Cardiac septum (tissue), 1 donor: ENCODE data around the gene ADAMTS6. TPM values are rescaled to one million over a fixed set of nuclear protein-coding genes. Genes with fewer than 3 reads are reported as not detected.
A peak's percentile ranks its signal among the peaks of the same experiment; 100 is the strongest.
"Not testable (repeated sequence)": the region's sequence is repeated elsewhere in the genome, so short reads cannot be mapped to it uniquely, and the experiment has no call there.

ENCODE experiments used
- DNase-seq: peaks from one replicate; pipeline ENCODE4 v3.0.0-alpha.2; 2020; ENCODE audit warnings: low spot score
- intact Hi-C: fragments of 100-400 bp; cut with DNase I; formaldehyde crosslinking; loops from one replicate; pipeline ENCODE4 v1.14.0; 2022
- long read RNA-seq: library from polyadenylated mRNA; unstranded; transcript quantifications from one replicate; pipeline ENCODE4 v2.0.0, GENCODE V29; 2021
- total RNA-seq: library from RNA; stranded (reverse); fragmentation: NEBNext Ultra II Directional; extraction: Animal tissue kit (Norgen Biotek cat#: 25700); gene quantifications from one replicate; pipeline ENCODE4 v1.2.1, GENCODE V29; 2021
- donor health status: DM: no; HTN: no; CAD: no.

Gene ADAMTS6
- 1.9 TPM for total RNA-seq
- long read RNA-seq, result 0 reads

- intact Hi-C loops, result loop anchor here (5.0 kb wide), 5 partner anchors 269 to 849 kb away; no protein-coding TSS in a partner anchor
Measured at GRCh38 chr5:65481635-65482295, at the start of gene ADAMTS6. Gene ADAMTS6 (minus strand): TSS chr5:65481920. CDS start chr5:65473673, 8,247 bp downstream.

DNA sequence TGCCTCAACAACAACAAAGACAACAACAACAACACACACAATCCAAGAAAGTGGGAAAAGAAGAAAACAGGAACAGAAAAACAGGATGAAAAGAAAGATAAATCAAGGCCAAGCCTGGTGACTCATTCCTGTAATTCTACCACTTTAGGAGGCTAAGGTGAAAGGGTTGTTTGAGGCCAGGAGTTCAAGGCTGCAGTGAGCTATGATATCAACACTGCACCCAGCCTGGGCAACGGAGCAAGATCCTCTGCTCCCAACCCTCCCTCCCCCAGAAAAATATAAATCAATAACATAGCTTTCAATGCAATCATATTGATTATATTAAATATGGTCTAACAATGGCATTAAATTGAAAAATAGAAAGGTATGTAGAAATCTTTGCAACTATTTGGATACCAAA is 49.2 kb upstream of the ADAMTS6 start:
- no peak for DNase-seq
- intact Hi-C loops, result no loop called here

More at GRCh38 chr5:65481635-65482295, at the start of gene ADAMTS6:
- peak; percentile 95 for DNase-seq

- intact Hi-C loops, result no loop called here
- no peak for DNase-seq
Measured at GRCh38 chr5:65525726-65526125, 44.0 kb upstream of the ADAMTS6 start.

DNA sequence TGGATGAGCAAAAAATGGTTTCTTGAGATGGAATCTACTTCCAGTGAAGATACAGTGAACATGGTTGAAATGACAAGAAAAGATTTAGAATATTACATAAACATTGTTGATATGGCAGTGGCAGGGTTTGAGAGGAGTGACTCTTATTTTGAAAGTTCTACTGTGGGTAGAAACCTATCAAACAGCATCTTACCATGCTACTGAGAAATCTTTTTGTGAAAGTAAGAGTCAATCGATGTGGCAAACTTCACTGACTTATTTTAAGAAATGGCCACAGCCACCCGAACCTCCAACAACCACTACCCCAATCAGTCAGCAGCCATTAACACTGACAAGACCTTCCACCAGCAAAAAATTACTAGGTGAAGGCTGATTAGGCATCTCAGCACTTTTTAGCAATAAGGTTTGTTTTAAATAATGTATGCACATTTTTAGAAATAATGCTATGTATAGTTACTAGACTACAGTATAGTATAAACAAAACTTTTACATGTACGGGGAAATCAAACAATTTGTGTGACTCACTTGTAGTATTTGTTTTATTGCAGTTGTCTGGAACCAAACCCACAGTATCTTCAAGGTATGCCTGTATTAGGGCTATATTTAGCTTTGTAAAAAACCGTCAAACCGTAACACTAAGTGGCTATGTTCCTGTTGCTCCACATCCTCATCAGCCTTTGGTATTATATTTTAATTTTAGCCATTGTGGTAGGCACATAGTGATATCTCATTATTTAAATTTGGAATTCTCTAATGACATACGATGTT is 30.6 kb upstream of the ADAMTS6 start:
- DNase-seq, result no peak
- intact Hi-C loops, result no loop called here

- DNase-seq, result no peak
- intact Hi-C loops, result no loop called here
Measured at GRCh38 chr5:65508978-65509377, 27.3 kb upstream of the ADAMTS6 start.

DNA sequence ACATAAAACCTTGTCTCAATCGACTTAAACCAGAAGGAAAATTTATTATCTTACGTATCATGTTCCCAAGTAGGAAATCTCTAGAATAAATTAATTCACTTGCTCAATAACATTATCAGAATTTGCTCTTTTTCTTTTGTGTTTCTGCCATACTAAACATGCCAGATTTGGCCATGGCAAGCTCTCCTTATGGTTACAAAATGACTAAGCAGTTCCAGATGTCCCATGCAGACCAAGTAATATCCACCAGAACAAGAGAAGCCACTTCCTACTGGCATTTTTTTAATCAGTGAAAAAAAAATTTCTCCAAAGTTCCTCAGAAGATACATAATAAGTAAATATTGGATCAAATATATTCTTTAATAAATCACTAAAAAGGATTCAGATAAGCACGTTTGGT is 25.2 kb upstream of the ADAMTS6 start:
- intact Hi-C loops, result no loop called here
- DNase-seq, result no peak

GRCh38 chr5:65489119-65489518 is 7.4 kb upstream of the ADAMTS6 start:
- intact Hi-C loops, result no loop called here
- DNase-seq, result no peak

- intact Hi-C loops, result not testable (repeated sequence)
Measured at GRCh38 chr5:65488038-65488687, 6.4 kb upstream of the ADAMTS6 start.

GRCh38 chr5:65486803-65487202 is 5.1 kb upstream of the ADAMTS6 start:
- DNase-seq, intact Hi-C loops: not testable (repeated sequence)

More at GRCh38 chr5:65488038-65488687, 6.4 kb upstream of the ADAMTS6 start:
- not testable (repeated sequence) for DNase-seq

DNA sequence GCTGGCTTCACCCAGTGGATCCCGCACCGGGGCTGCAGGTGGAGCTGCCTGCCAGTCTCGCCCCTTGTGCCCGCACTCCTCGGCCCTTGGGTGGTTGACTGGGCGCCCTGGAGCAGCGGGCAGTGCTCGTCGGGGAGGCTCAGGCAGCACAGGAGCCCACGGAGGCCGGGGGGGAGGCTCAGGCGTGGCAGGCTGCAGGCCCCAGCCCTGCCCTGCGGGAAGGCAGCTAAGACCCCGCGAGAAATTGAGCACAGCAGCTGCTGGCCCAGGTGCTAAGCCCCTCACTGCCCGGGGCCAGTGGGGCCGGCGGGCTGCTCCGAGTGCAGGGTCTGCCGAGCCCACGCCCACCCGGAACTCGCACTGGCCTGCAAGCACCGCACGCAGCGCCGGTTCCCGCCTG is 3.7 kb upstream of the ADAMTS6 start:
- DNase-seq, result no peak
- intact Hi-C loops, result no loop called here

DNA sequence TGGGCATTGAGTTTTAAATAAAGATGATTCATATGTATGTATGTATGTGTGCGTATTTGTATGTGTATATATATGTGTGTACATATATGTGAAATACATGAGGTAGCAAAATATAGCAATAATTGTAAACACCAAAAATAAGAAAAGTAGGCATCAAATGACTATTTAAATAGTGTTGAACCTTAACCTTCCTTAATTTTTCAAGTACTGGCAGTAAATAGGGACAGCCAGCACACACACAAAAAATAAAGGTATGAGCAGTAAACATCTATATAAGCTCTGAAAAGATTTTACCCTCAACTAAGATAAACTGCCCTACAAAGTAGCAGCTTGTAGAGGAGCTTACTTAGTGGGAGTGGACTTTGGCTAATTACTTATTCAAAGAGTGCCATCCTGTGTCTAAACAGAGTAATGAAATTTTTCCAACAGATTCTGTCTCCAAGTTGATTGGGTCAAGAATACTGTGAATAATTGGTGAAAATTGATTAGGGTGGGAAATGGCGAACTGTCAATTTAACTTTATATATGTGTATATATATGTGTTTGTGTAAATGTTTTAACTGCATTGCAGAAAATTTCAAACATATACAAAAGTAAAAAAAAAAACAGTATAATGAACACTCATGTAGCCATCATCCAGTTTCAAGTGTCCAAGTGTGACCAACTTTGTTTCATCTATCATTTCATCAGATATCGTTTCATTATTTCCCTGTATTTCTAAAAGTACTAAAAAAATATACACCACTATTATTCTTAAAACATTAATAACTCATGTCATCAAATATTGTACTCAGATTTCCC is 2.0 kb upstream of the ADAMTS6 start:
- no peak for DNase-seq
- intact Hi-C loops, result loop anchor here (1.0 to 5.0 kb wide), 7 partner anchors 271 to 851 kb away; no protein-coding TSS in a partner anchor

GRCh38 chr5:65482736-65483545 is 1.2 kb upstream of the ADAMTS6 start:
- intact Hi-C loops, result loop anchor here (1.0 to 5.0 kb wide), 7 partner anchors 271 to 851 kb away; no protein-coding TSS in a partner anchor
- no peak for DNase-seq

GRCh38 chr5:65482296-65482735 is 596 bp upstream of the ADAMTS6 start:
- no peak for DNase-seq
- intact Hi-C loops, result loop anchor here (5.0 kb wide), 5 partner anchors 270 to 850 kb away; no protein-coding TSS in a partner anchor

- DNase-seq, result no peak
- intact Hi-C loops, result loop anchor here (5.0 kb wide), 5 partner anchors 269 to 849 kb away; no protein-coding TSS in a partner anchor
Measured at GRCh38 chr5:65481171-65481581, 544 bp downstream of the ADAMTS6 start.

DNA sequence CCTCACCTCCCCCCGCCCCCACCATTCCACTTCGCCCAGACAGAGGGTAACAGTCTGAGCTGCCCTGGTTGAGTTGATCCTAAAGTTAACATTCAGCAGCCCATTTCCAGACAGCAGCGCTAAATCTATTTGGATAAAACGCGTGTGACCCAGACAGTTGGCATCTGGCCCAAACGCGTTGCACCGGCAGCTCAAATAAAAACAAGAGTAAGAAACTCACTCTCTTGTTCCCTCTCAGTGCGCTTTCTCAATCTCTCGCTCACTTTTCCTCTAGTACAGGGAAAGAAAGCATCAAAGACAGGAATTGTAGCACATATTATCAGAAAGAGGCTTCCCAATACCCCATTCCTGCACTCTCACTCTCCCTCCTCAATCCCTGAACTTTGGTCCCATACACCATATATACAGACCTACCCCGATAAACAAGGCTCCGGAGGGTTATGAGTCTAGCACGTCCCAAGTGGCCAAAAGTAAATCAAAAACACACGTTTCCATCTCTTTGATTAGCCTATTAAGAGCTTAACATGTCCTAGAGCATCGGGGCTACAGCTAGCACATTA is 1.3 kb downstream of the ADAMTS6 start:
- peak; percentile 82 for DNase-seq
- intact Hi-C loops, result loop anchor here (5.0 kb wide), 5 partner anchors 268 to 848 kb away; no protein-coding TSS in a partner anchor

DNA sequence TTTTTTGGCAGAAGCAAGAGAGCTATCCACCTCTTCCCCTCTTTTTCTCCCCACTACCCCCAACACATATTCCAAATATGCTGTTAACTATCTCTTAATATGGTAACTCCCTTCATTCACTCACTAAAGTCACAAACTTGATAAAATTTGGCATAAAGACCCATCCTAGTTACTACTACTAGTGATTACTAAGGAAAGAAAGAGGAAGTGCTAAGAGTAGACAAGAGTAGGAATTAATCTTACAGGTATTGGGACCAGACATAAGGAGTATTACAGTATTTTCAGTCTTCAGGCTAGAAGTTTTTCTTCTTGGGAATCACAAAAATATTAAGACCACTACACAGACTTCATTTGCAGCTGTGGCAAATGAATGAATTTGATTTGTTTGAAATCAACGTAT is 2.2 kb downstream of the ADAMTS6 start:
- intact Hi-C loops, result no loop called here
- no peak for DNase-seq

DNA sequence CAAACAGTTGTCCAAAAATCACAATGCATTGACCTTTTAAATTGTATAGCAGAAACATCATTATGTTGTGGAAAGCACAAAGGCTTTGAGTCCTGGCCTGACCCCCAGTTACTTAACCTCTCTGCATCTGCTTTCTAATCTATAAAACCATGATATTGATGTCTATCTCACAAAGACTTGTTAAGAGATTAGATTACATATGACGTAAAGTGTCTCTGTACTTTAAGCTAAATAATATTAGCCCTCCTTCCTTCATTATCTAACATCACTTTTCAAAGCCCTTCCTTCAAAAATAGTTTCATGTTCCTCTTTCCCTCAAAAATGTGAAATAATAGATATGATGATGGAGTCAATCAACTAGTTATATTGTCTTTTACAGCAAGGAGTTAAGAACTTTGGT is 3.4 kb downstream of the ADAMTS6 start:
- intact Hi-C loops, result no loop called here
- DNase-seq, result no peak

GRCh38 chr5:65475895-65476294 is 5.8 kb downstream of the ADAMTS6 start:
- intact Hi-C loops, result no loop called here
- DNase-seq, result no peak
